ENCODE results near the gene THEM5.

DNA sequence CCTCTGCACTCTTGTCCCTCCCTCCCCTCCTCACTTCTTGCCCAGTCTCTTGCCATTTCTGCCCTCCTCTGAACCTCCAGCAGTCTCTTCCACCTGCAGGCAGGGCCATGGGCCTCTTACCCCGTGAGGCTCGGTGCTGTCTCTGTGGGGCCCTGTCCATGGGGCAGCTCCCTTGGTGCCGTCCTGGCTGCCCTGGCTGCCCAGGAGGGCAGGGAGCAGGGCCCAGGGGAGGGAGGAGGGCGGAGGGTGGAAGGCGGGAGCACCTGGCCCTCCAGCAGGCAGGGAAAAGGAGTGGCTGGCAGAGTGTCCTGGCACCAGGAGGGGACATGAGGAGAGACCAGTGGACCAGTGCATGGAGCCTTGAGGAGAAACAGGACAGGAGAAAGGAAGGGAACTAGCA, 21.9 kb downstream of the THEM5 start, which contains the start of gene RORC:
- TF ChIP-seq, protein P1, sequence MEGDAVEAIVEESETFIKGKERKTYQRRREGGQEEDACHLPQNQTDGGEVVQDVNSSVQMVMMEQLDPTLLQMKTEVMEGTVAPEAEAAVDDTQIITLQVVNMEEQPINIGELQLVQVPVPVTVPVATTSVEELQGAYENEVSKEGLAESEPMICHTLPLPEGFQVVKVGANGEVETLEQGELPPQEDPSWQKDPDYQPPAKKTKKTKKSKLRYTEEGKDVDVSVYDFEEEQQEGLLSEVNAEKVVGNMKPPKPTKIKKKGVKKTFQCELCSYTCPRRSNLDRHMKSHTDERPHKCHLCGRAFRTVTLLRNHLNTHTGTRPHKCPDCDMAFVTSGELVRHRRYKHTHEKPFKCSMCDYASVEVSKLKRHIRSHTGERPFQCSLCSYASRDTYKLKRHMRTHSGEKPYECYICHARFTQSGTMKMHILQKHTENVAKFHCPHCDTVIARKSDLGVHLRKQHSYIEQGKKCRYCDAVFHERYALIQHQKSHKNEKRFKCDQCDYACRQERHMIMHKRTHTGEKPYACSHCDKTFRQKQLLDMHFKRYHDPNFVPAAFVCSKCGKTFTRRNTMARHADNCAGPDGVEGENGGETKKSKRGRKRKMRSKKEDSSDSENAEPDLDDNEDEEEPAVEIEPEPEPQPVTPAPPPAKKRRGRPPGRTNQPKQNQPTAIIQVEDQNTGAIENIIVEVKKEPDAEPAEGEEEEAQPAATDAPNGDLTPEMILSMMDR (IDR thresholded peaks at IDR 0.05; ENCODE audit: low read length), result no peak
- TF ChIP-seq EZH2 (optimal IDR thresholded peaks at IDR 0.05; ENCODE audit: low read depth, low read length), result no peak
- TF ChIP-seq EZH2phosphoT487 (IDR thresholded peaks at IDR 0.05; ENCODE audit: low read length), result no peak

Data from MM.1S (cell line).